Measurements from ENCODE around the gene ZNF341. TPM values are rescaled to one million over a fixed set of nuclear protein-coding genes. Genes with fewer than 3 reads are reported as not detected.

The ZNF341 gene
- total and polyA plus RNA-seq, 9 of the 15 experiments (the other 6 are each of a cell fraction or from before 2014, with no cell fraction given) = 0.08 to 2.6 (median 1.0) TPM

- TF ChIP-seq ZNF507 (tag; conservative IDR thresholded peaks at IDR 0.05) (no peak), MXD1 (CRISPR knock-in tag; IDR thresholded peaks at IDR 0.05; ENCODE audit: borderline replicate concordance, poor library complexity, severe bottlenecking) (no peak), NUFIP1 (IDR thresholded peaks at IDR 0.05; ENCODE audit: partially characterized antibody) (no peak), E2F1 (CRISPR knock-in tag; IDR thresholded peaks at IDR 0.05) (no peak), RCOR1 (IDR thresholded peaks at IDR 0.05; ENCODE audit: borderline replicate concordance in 1 of 2, low read depth in 2 of 2, low read length in 2 of 2) (peak in 1 of 2 experiments; percentile 95; a peak in 2 of 4 replicates), TEAD2 (tag; IDR thresholded peaks at IDR 0.05) (no peak), ZNF436 (CRISPR knock-in tag; IDR thresholded peaks at IDR 0.05) (no peak), POLR2AphosphoS2 (IDR thresholded peaks at IDR 0.05; ENCODE audit: low read length) (no peak), RREB1 (CRISPR knock-in tag; IDR thresholded peaks at IDR 0.05) (no peak), CREM (IDR thresholded peaks at IDR 0.05; ENCODE audit: low read depth) (peak; percentile 66), GATA2 (CRISPR knock-in tag; IDR thresholded peaks at IDR 0.05) (peak; percentile 88), IRF2 (CRISPR knock-in tag; IDR thresholded peaks at IDR 0.05) (no peak), FOXP1 (CRISPR knock-in tag; IDR thresholded peaks at IDR 0.05) (no peak), ZNF217 (CRISPR knock-in tag; IDR thresholded peaks at IDR 0.05) (no peak)
- TF ChIP-seq, protein P1, sequence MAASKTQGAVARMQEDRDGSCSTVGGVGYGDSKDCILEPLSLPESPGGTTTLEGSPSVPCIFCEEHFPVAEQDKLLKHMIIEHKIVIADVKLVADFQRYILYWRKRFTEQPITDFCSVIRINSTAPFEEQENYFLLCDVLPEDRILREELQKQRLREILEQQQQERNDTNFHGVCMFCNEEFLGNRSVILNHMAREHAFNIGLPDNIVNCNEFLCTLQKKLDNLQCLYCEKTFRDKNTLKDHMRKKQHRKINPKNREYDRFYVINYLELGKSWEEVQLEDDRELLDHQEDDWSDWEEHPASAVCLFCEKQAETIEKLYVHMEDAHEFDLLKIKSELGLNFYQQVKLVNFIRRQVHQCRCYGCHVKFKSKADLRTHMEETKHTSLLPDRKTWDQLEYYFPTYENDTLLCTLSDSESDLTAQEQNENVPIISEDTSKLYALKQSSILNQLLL (CRISPR knock-in tag; IDR thresholded peaks at IDR 0.05; ENCODE audit: borderline replicate concordance) = no peak
These were observed 42.8 kb upstream of the ZNF341 start (continued) for GRCh38 chr20:33688938-33689424.

All from K562 (cell line).